Esophagus muscularis mucosa (tissue), 3 donors: ENCODE data around the gene LUZP1.

Source experiments
- POLR2AphosphoS5 ChIP-seq, 2 donors: sonication (generic); formaldehyde crosslinking; IDR thresholded peaks; one replicate each; pipeline ENCODE4 v1.6.1; 2017; ENCODE audit warnings: antibody characterized with exemption in 2 of 2
- TF ChIP-seq, protein P1 (sequence below), 3 experiments: fragments of 200-600 bp in 2 of 3; fragments of 450-650 bp in 1 of 3; sonication (generic) in 2 of 3; IDR thresholded peaks; one replicate each; pipeline ENCODE4 v1.5.1; 2017 to 2019; ENCODE audit warnings: antibody characterized with exemption in 3 of 3, mild to moderate bottlenecking in 2 of 3, moderate library complexity in 1 of 3

- TF ChIP-seq, protein P1, sequence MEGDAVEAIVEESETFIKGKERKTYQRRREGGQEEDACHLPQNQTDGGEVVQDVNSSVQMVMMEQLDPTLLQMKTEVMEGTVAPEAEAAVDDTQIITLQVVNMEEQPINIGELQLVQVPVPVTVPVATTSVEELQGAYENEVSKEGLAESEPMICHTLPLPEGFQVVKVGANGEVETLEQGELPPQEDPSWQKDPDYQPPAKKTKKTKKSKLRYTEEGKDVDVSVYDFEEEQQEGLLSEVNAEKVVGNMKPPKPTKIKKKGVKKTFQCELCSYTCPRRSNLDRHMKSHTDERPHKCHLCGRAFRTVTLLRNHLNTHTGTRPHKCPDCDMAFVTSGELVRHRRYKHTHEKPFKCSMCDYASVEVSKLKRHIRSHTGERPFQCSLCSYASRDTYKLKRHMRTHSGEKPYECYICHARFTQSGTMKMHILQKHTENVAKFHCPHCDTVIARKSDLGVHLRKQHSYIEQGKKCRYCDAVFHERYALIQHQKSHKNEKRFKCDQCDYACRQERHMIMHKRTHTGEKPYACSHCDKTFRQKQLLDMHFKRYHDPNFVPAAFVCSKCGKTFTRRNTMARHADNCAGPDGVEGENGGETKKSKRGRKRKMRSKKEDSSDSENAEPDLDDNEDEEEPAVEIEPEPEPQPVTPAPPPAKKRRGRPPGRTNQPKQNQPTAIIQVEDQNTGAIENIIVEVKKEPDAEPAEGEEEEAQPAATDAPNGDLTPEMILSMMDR (IDR thresholded peaks at IDR 0.05): no peak
- no peak for TF ChIP-seq POLR2AphosphoS5 (IDR thresholded peaks at IDR 0.05)
Observed at GRCh38 chr1:23118957-23119792, 49.5 kb downstream of the LUZP1 start.
